Measurements from ENCODE around the gene TMEM132A.

Gene TMEM132A

GRCh38 chr11:60984149-60984548 lies 59.9 kb downstream of the TMEM132A start:
- DNase-seq (ENCODE audit: extremely low read depth in 1 of 2, low read depth in 1 of 2): no peak

DNA sequence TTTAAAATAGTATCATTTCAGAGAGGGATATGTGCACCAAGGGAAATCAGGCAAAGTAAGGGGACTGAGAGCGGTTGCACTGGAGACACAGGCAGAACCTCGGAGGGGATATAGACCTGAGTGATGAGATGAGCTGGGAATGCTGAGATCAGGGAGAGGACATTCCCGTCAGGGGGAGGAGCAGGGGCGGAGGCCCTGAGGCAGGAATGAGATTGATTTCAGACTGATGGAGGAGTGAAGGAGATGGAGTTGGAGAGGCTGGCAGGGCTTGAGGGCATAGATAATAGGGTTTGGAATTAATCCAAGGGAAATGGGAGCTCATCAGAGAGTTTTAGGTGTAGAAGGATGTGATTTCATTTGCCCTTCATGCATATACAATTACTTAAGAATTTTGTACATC lies 60.4 kb downstream of the TMEM132A start:
- DNase-seq (ENCODE audit: extremely low read depth in 1 of 2, low read depth in 1 of 2): no peak

DNA sequence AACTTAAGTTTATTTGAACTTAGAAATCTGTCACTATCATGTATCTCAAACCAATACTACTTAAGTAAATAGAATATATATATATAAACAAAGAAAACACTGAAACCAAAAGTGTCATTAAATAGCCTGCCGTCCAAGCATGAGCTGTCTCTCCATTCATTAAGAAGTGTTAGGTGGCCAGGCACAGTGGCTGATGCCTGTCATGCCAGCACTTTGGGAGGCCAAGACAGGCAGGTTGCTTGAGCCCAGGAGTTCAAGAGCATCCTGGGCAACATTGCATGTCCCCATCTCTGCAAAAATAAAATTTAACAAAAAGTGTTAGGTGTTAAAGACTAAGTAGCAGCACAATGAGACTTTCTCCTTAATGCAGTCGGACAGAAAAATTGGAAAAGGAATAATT lies 61.2 kb downstream of the TMEM132A start:
- no peak for DNase-seq (ENCODE audit: extremely low read depth in 1 of 2, low read depth in 1 of 2)

DNA sequence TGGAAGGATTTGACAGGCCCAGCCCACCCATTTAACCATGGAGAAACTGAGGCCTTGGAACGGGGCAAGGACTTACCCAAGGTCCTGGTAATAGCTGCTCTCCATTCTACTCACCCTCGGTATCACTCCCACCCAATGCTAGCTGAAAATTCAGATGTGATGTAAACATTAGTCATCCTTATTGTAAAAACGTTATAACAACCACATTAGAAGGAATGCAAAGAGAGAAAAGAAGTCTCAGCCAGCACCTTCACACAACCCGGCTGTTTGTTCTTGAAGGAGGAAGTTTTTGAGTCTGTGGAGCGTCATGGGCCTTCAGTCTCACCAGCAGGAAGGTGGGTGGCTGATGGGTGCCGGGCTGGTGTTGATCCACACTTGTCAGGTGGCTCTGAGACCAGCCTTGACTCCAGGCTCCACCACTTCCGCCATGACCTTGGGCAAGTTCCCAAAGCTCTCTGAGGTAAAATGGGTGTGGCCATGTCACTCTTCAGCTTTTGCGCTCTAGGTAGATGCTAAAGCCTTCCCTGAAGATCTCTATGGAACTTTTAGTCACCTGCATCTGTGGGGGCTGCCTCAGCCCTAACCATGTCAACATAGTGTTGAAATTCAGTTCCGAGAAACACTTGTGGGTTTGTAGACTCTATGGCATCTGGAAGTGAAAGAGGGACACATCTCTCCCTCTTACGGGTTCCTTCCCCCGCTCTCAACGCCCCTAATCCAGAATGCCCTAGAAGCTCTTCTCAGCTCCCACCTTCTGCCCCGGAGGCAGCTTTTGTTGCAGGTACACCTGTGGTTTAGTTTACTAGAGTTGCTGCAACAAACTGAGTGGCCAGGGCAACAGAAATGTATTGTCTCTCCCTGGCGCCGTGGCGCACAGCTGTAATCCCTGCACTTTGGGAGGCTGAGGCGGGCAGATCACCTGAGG lies 62.0 kb downstream of the TMEM132A start:
- peak; percentile 71 to 93 for DNase-seq (ENCODE audit: extremely low read depth in 1 of 2, low read depth in 1 of 2)
